Prostate gland (tissue), 2 donors: ENCODE measurements around the gene NUDT8. TPM values are rescaled to one million over a fixed set of nuclear protein-coding genes. Genes with fewer than 3 reads are reported as not detected.
"Not testable (repeated sequence)": the region's sequence is repeated elsewhere in the genome, so short reads cannot be mapped to it uniquely, and the experiment has no call there.

Source experiments
- DNase-seq: peaks from one replicate; pipeline ENCODE4 v3.0.0-alpha.2; 2019; ENCODE audit warnings: low spot score
- H3K27ac ChIP-seq, 2 donors: fragments of 200-600 bp; sonication (generic); 2 replicates each; pipeline ENCODE4 v1.5.1; 2017 to 2019
- H3K27me3 ChIP-seq: fragments of 200-600 bp; sonication (generic); replicated peaks from 2 replicates; pipeline ENCODE4 v1.5.1; 2019; ENCODE audit not compliant: insufficient read depth
- H3K36me3 ChIP-seq, 2 donors: fragments of 200-600 bp; sonication (generic); 1 replicate in 1 of 2; 2 replicates in 1 of 2; pipeline versions ENCODE4 v1.5.1 to v1.8.1; 2017 to 2019
- H3K4me1 ChIP-seq: fragments of 200-600 bp; sonication (generic); replicated peaks from 2 replicates; pipeline ENCODE4 v1.5.1; 2019
- H3K4me3 ChIP-seq, 2 donors: fragments of 200-600 bp; sonication (generic); 2 replicates each; pipeline ENCODE4 v1.5.1; 2017 to 2019
- H3K9me3 ChIP-seq: fragments of 200-600 bp; sonication (generic); 2 replicates; pipeline ENCODE4 v1.5.1; 2017
- POLR2A ChIP-seq: fragments of 450-650 bp; IDR thresholded peaks from one replicate; pipeline ENCODE4 v1.6.1; 2016; ENCODE audit warnings: antibody characterized with exemption, mild to moderate bottlenecking
- POLR2AphosphoS5 ChIP-seq: sonication (generic); formaldehyde crosslinking; IDR thresholded peaks from one replicate; pipeline ENCODE4 v1.6.1; 2017; ENCODE audit warnings: antibody characterized with exemption
- WGBS: methylation state at CpG from one replicate; pipeline ENCODE4 v1.1.5; 2018; 5-methylcytosine and 5-hydroxymethylcytosine counted together
- intact Hi-C: fragments of 100-400 bp; cut with DNase I; formaldehyde crosslinking; loops from one replicate; pipeline ENCODE4 v1.14.2; 2022
- total RNA-seq, 2 donors: library from RNA; depleted of rRNA; stranded (reverse); fragments of >200 nt; gene quantifications; one replicate each; pipeline ENCODE4 v1.1.0, GENCODE V29; 2016
- TF ChIP-seq, protein P1 (sequence below), 4 experiments: fragments of 200-600 bp in 2 of 4; fragments of 450-650 bp in 2 of 4; sonication (generic) in 2 of 4; IDR thresholded peaks; 1 replicate in 3 of 4; 2 replicates in 1 of 4; pipeline ENCODE4 v1.5.1; 2016 to 2019; ENCODE audit warnings: antibody characterized with exemption in 4 of 4, mild to moderate bottlenecking in 2 of 4, moderate library complexity in 2 of 4

The NUDT8 gene
- total RNA-seq, 2 donors from 2014 or later = 7.2 to 29.2 TPM

DNA sequence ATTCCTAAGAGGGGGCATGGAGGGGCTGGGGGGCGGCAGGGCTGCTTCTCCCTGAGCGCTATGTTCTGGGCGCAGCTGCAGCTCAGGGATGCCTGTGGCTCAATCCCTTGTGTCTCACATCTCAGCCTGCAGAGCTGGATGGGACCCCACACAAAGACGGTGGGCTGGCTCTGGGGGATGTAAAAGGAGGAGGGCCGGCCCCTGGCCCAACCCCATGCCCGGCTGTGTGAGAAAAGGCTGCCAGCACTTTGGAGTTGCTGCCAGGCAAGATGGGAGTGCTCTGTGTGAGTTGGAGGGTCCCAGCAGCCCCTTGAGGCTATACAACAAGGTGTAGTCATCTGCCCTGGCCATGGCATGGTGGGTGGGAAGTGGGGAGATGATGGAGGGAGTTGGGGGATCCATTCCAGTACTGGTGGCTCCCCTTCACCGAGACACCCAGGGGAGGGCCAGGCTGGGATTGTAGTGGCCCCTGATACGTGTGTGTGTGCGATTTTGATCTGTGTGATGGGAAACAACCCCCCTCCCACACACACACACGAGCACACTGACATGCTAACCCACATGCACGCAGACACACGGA is 11.1 kb upstream of the NUDT8 start:
- H3K4me1 ChIP-seq = no peaks in the 10 kb centered on the region
- H3K36me3 ChIP-seq = no peaks in the 10 kb centered on the region
- WGBS = 65% methylated on average over 12 of the region's 12 CpGs

DNA sequence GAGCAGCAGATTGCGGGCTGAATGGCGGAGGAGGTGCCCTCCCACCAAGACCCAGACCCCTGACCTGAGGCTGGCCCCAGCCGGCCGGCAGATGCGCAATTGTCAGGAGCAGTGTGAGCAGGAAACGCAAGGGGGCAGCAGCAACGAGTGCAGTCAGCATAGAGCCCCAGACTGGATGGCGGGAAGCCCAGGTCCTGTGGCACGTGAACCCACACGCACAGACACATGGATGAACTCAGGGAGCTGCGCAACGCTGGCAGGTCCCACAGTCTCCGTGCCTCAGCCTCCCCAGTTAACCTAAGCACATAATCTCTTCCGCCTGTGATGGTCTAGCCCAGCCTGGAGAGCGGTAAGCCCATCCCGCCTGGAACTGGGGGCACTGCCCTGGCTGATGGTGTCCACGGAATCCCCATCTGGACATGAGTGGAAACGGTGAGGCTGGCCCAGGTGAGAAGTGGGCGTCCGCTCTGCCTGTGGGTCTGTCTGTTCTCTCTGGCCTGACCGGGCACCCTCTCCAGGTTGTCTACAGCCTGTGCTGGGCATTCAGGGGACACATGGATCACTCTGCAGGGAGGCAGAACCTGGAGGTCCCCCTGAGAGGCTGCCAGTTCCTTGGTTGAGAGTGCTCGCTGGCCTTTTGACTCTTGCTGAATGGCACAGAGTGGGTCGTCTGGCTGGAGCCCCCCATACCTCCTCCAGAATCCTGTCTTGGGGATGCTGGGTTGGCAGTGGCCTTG is 10.5 kb upstream of the NUDT8 start:
- H3K4me1 ChIP-seq = no peaks in the 10 kb centered on the region
- no peak overlapping the region for H3K4me3 ChIP-seq
- H3K27ac ChIP-seq = no peak overlapping the region
- H3K9me3 ChIP-seq = no peaks in the 10 kb centered on the region
- H3K36me3 ChIP-seq = no peaks in the 10 kb centered on the region
- WGBS = 45% methylated on average over 23 of the region's 23 CpGs
- DNase-seq = no peak
- TF ChIP-seq POLR2AphosphoS5 (no peak), POLR2A (no peak)
- TF ChIP-seq, protein P1, sequence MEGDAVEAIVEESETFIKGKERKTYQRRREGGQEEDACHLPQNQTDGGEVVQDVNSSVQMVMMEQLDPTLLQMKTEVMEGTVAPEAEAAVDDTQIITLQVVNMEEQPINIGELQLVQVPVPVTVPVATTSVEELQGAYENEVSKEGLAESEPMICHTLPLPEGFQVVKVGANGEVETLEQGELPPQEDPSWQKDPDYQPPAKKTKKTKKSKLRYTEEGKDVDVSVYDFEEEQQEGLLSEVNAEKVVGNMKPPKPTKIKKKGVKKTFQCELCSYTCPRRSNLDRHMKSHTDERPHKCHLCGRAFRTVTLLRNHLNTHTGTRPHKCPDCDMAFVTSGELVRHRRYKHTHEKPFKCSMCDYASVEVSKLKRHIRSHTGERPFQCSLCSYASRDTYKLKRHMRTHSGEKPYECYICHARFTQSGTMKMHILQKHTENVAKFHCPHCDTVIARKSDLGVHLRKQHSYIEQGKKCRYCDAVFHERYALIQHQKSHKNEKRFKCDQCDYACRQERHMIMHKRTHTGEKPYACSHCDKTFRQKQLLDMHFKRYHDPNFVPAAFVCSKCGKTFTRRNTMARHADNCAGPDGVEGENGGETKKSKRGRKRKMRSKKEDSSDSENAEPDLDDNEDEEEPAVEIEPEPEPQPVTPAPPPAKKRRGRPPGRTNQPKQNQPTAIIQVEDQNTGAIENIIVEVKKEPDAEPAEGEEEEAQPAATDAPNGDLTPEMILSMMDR (IDR thresholded peaks at IDR 0.05) = peak in 3 of 4 experiments; percentile 29 to 60 (median 58)
- intact Hi-C loops = no loop called here
- no peaks in the 10 kb centered on the region for H3K27me3 ChIP-seq

More for the DNA sequence above, 11.1 kb upstream of the NUDT8 start:
- TF ChIP-seq POLR2A (no peak), POLR2AphosphoS5 (no peak)
- TF ChIP-seq, protein P1 (IDR thresholded peaks at IDR 0.05) = no peak
- no peak for DNase-seq
- intact Hi-C loops = no loop called here
- H3K9me3 ChIP-seq = no peaks in the 10 kb centered on the region
- no peaks in the 10 kb centered on the region for H3K27me3 ChIP-seq
- no peak overlapping the region for H3K4me3 ChIP-seq
- no peak overlapping the region for H3K27ac ChIP-seq

DNA sequence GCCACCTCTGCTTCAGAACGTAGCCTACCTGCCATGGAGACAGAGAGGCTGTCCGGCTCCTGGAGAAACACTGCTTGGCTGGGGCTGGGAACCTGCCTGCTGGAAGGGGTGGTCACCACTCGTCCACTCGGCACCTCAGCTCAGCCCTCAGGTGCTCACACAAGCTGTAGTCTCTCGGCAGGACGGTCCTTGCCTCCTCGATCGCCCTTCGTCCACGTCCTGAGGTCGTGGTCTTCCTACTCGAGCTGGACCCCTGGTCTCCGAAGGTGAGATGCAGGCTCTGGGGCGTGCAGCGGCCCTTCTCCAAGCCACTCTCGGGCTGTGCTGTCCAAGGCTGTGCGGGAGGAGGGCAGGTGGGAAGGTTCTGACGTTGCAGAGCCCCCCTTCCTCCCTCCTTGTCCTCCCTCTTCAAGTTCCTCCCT is 9.7 kb upstream of the NUDT8 start, which contains the start of gene TBX10:
TBX10 (minus strand) TSS at position 326 of the 422 bp plus-strand sequence; CDS start at position 35, 291 bp downstream.
- Histone ChIP-seq H3K9me3 (no peaks in the 10 kb centered on the region), H3K4me1 (no peaks in the 10 kb centered on the region), H3K4me3 (no peak within 1 kb of the TSS), H3K36me3 (no peaks in the 10 kb centered on the region), H3K27me3 (no peaks in the 10 kb centered on the region), H3K27ac (no peak within 1 kb of the TSS)
- intact Hi-C loops = loop anchor here (10.0 kb wide), 1 partner anchor 165 kb away; no protein-coding TSS in a partner anchor
- DNase-seq = no peak
- 86% methylated on average over 18 of the region's 18 CpGs for WGBS
- TF ChIP-seq, protein P1 (IDR thresholded peaks at IDR 0.05) = no peak
- TF ChIP-seq POLR2A = no peak
- no peak for TF ChIP-seq POLR2AphosphoS5

DNA sequence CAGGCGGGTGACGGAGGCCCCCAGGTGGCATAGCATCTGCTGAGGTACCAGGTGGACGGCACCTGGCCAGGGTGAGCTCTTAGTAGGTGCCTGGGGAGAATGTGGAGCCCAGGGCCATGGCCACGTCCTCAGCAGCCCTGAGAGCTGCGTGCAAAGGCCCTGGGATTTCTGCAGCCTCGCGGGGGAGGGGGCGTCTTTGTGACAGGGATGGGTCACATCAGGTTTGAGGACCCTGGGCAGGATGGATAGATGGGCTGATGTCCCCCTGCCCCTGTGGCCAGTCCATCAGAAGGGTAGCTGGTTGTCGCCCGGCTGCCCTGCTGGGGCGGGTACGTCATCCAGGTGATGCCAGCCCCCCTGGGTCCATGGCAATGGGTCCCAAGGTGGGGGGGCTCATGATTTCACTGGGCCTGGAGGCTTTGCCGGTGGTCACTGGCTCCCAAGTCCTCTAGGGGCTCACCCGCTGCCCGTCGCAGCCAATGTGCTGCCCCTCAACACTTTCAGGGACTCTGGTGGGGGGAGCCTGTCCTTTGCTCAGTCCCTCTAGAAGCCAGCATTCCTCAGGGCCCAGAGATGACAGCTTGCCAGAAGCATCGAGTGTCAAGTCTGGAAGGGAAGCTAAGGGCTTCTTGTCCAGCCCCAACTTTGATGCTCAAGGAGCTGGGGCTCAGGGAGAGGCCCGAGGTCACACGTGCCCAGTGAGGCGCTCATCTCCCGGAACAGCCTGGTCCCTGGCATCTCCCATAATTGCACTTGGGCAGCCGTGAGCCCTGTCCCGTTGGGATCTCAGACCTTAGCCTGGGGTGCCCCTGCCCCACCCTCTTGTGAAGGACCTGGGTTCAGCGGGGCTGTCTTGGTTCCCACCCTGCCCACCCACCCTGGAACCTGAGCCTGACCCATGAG is 9.0 kb upstream of the NUDT8 start:
- intact Hi-C loops = loop anchor here (10.0 kb wide), 1 partner anchor 166 kb away; no protein-coding TSS in a partner anchor
- WGBS = 90% methylated on average over 21 of the region's 24 CpGs

DNA sequence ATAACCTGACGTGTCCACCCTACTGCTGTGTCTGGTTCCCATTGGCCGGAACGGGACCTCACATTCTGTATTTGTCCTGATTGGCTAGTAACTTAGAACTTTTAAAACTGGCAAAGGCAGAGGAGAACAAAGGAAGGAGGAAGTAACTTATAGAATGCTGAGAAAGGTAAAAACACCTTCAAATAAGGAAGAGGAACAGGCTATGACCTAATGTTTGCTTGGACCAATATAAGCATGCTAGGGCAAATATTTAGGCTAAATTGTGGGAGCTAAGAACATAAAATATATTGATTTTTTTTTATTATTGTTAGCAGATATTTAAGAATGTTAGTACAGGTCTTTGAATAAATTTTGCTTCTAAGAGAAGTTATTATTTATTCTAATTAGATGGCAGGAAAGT is 7.7 kb upstream of the NUDT8 start:
- not testable (repeated sequence) for H3K27me3 ChIP-seq, H3K4me3 ChIP-seq, H3K36me3 ChIP-seq, DNase-seq, H3K4me1 ChIP-seq, H3K9me3 ChIP-seq
- peak overlapping the region in 1 of 2 donors; percentile 43 for H3K27ac ChIP-seq
- intact Hi-C loops = loop anchor here (10.0 kb wide), 1 partner anchor 167 kb away; no protein-coding TSS in a partner anchor
- WGBS = 61% methylated on average over 3 of the region's 3 CpGs

More for the DNA sequence above, 9.0 kb upstream of the NUDT8 start:
- TF ChIP-seq, protein P1 (IDR thresholded peaks at IDR 0.05) = no peak
- no peak for TF ChIP-seq POLR2A
- TF ChIP-seq POLR2AphosphoS5 = no peak
- Histone ChIP-seq H3K4me3 (no peak overlapping the region), H3K27me3 (no peaks in the 10 kb centered on the region), H3K9me3 (no peaks in the 10 kb centered on the region), H3K36me3 (no peaks in the 10 kb centered on the region), H3K27ac (no peak overlapping the region), H3K4me1 (no peaks in the 10 kb centered on the region)
- DNase-seq = no peak
